HG02884 (cell line): ENCODE data around the gene PNPLA4.

Experiments
- ATAC-seq: cut with Tn5 transposase; IDR thresholded peaks from one replicate; pipeline ENCODE4 v1.9.1; 2021; ENCODE audit warnings: mild to moderate bottlenecking, moderate library complexity; ENCODE audit not compliant: unreplicated experiment

PNPLA4 gene

DNA sequence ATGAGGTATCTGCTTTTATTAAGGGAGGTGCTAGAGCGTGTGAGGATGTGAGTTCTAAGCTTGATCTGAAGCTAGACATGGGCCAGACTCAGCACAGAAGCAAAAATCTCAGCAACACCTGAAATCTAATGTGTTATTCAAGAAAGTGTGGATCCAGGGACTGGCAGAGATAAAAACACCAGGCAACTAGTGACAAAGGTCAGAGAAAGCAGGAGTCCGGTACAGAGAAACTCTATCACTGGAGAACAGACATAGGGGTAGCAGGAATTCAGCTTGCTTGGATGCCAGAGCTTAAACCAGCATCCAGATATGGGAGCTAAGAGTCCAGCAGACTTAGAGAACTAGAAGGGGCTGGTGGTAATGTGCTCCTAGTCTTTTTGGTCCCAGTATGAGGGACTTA, 50.3 kb downstream of the PNPLA4 start:
- ATAC-seq = no peak

GRCh38 chrX:7872042-7872441, 55.2 kb downstream of the PNPLA4 start:
- ATAC-seq = no peak

DNA sequence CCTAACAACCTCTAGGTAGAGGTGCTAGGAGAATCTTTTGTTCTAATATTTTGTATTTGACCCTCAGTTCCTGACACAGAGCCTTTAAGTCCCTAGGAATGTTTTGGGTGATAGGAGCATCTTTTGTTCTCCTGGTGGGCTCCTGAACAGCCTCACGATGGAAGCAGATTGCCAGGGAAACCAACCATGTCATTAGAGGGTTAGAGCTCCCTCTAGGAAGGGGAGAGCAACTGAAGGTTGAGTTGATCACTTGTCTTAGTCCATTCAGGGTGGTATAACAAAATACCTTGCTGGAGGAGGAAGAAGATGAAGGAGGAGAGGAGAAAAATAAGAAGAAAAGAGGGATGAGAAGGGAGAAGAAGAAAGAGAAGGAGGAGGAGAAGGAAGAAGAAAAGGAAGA, 75.0 kb downstream of the PNPLA4 start:
- ATAC-seq = no peak
